ENCODE measurements around the gene GPANK1. TPM values are rescaled to one million over a fixed set of nuclear protein-coding genes. Genes with fewer than 3 reads are reported as not detected.

Gene GPANK1
- total and polyA plus RNA-seq, 2 of the 4 experiments (the other 2 are of a cell fraction) = 6.1 to 13.8 TPM

GRCh38 chr6:31710523-31711219 lies 45.9 kb upstream of the GPANK1 start:
- Histone ChIP-seq H3K14ac (replicated peaks; ENCODE audit: low read depth, low read length) (no peak overlapping the region), H3K9me1 (ENCODE audit: insufficient read depth, low read length) (no peaks in the 10 kb centered on the region), H3K4me1 (ENCODE audit: control insufficient read depth, insufficient read depth, low read length) (no peaks in the 10 kb centered on the region), H4K20me1 (ENCODE audit: insufficient read depth, low read length) (no peaks in the 10 kb centered on the region; the same call in 1 of the 2 replicates), H2AK9ac (replicated peaks; ENCODE audit: low read depth, low read length, poor library complexity) (no peak overlapping the region), H3K27me3 (ENCODE audit: control insufficient read depth, insufficient read depth, low read length) (peaks cover 35% of the 10 kb centered on the region), H3K27ac (ENCODE audit: insufficient read depth, low read length) (no peak overlapping the region), H3K36me3 (ENCODE audit: control insufficient read depth, insufficient read depth, low read length) (no peaks in the 10 kb centered on the region), H4K91ac (ENCODE audit: insufficient read depth, low read depth, low read length) (no peak overlapping the region), H2BK5ac (ENCODE audit: low read depth, low read length, poor library complexity, severe bottlenecking) (no peak overlapping the region), H4K8ac (ENCODE audit: low read depth in 2 of 2, low read length in 2 of 2) (no peak overlapping the region), H3K9ac (ENCODE audit: low read depth, low read length) (no peak overlapping the region), H3K4me3 (ENCODE audit: insufficient read depth, low read depth, low read length) (no peak overlapping the region), H2BK20ac (ENCODE audit: low read depth, low read length) (no peak overlapping the region), H3K18ac (ENCODE audit: low read depth, low read length) (no peak overlapping the region), H4K5ac (ENCODE audit: low read depth, low read length) (no peak overlapping the region), H2BK120ac (ENCODE audit: low read depth, low read length) (no peak overlapping the region), H3K23ac (ENCODE audit: low read depth, low read length) (no peak overlapping the region), H2AFZ (replicated peaks; ENCODE audit: low read length, poor library complexity) (peak overlapping the region; percentile 21), H3K56ac (ENCODE audit: extremely low read depth, insufficient read depth, low read length) (no peak overlapping the region), H3K4ac (ENCODE audit: low read depth, low read length) (no peak overlapping the region), H3K9me3 (ENCODE audit: control insufficient read depth, insufficient read depth, low read length) (no peaks in the 10 kb centered on the region), H2AK5ac (ENCODE audit: low read depth, low read length) (no peak overlapping the region; the same call in 1 of the 2 replicates), H3K79me1 (ENCODE audit: low read depth in 1 of 2, low read length in 2 of 2) (no peaks in the 10 kb centered on the region), H2BK15ac (ENCODE audit: low read depth, low read length) (no peak overlapping the region), H3K4me2 (ENCODE audit: low read depth, low read length) (no peak overlapping the region)
- no peak for ATAC-seq (ENCODE audit: low read depth)
- dilution Hi-C loops (cut with HindIII; ENCODE audit: low sequenced_read_pairs, unreplicated experiment) = no loop called here
- BruUV-seq (replicated peaks) = no TSS peak
- POLR2A ChIA-PET (ENCODE audit: unreplicated experiment) = no interaction called here
- intact Hi-C loops (cut with micrococcal nuclease) = no loop called here
- CTCF ChIA-PET = no interaction called here
- in situ Hi-C loops (cut with MboI; ENCODE audit: low sequenced_read_pairs) = no loop called here
- TF ChIP-seq RCOR1 (IDR thresholded peaks at IDR 0.05; ENCODE audit: insufficient replicate concordance, low read length) (no peak), CHD1 (IDR thresholded peaks at IDR 0.05; ENCODE audit: low read depth, low read length) (no peak), CTCF (conservative IDR thresholded peaks at IDR 0.05; ENCODE audit: low read depth, low read length) (no peak), ELK1 (IDR thresholded peaks at IDR 0.05; ENCODE audit: borderline replicate concordance, low read depth, low read length) (no peak), USF2 (IDR thresholded peaks at IDR 0.05; ENCODE audit: low read depth, low read length) (no peak), FOS (IDR thresholded peaks at IDR 0.05; ENCODE audit: low read depth, low read length) (no peak), SMC3 (IDR thresholded peaks at IDR 0.05; ENCODE audit: low read depth, low read length) (no peak), CEBPB (IDR thresholded peaks at IDR 0.05; ENCODE audit: low read depth, low read length) (no peak), MAZ (IDR thresholded peaks at IDR 0.05; ENCODE audit: borderline replicate concordance, low read depth, low read length) (no peak), BHLHE40 (IDR thresholded peaks at IDR 0.05; ENCODE audit: low read depth, low read length) (no peak), MAFK (IDR thresholded peaks at IDR 0.05; ENCODE audit: low read depth, low read length) (no peak)
- DNase-seq = no peak
- no CpG with 5 or more reads among the region's 5 CpGs for WGBS, 2 experiments (ENCODE audit: extremely low coverage in 2 of 2, insufficient read length in 1 of 2)

Data from IMR-90 (cell line).